Endothelial cell of umbilical vein (primary cell): ENCODE measurements around the gene NEMP1. TPM values are rescaled to one million over a fixed set of nuclear protein-coding genes. Genes with fewer than 3 reads are reported as not detected.

ENCODE experiments used
- BruUV-seq: library from RNA; stranded (reverse); fragments of 400-500 nt; replicated peaks from 2 replicates; lab custom pipeline; 2021; lab: Mats Ljungman, UMichigan
- CTCF ChIA-PET: fragments of 300-600, 350-600 bp; sonication (Branson Sonifier 250); formaldehyde crosslinking; loops from one replicate; lab custom pipeline; 2021; ENCODE audit warnings: antibody characterized with exemption, inconsistent platforms; lab: Charles Lee
- POLR2A ChIA-PET: fragments of 300-600, 350-600 bp; sonication (Branson Sonifier 250); formaldehyde crosslinking; loops from one replicate; lab custom pipeline; 2021; ENCODE audit warnings: antibody characterized with exemption, inconsistent platforms; lab: Charles Lee
- DNase-seq: peaks from one replicate; pipeline ENCODE4 v3.0.0-alpha.2; 2011; ENCODE audit warnings: low read depth, low spot score
- FAIRE-seq: peaks from 2 replicates; lab custom pipeline; 2011; peaks lifted over from hg19 to GRCh38; lab: Jason Lieb, UNC
- H2AFZ ChIP-seq: 2 replicates; pipeline ENCODE4 v1.6.0; 2012; ENCODE audit warnings: low read depth, low read length, control low read depth, inconsistent platforms
- H3K27ac ChIP-seq: 2 replicates; pipeline ENCODE4 v1.5.1; 2011; ENCODE audit warnings: low read depth, mild to moderate bottlenecking, control low read depth, low read length, moderate library complexity; ENCODE audit not compliant: insufficient read depth
- H3K27me3 ChIP-seq, 2 experiments: 2 replicates each; pipeline versions ENCODE4 v1.6.0 to v1.6.1; 2011; ENCODE audit warnings: low read length in 2 of 2, mixed read lengths in 1 of 2; ENCODE audit not compliant: control insufficient read depth in 2 of 2, insufficient read depth in 2 of 2
- H3K36me3 ChIP-seq, 2 experiments: 2 replicates in 1 of 2; 3 replicates in 1 of 2; pipeline ENCODE4 v1.5.1; 2011; ENCODE audit warnings: low read length in 2 of 2, mild to moderate bottlenecking in 1 of 2, moderate library complexity in 1 of 2; ENCODE audit not compliant: control insufficient read depth in 2 of 2, insufficient read depth in 2 of 2; ENCODE audit errors: extremely low read depth in 1 of 2
- H3K4me1 ChIP-seq: 3 replicates; pipeline ENCODE4 v1.5.1; 2011; ENCODE audit warnings: mild to moderate bottlenecking, low read length; ENCODE audit not compliant: control insufficient read depth, insufficient read depth; ENCODE audit errors: extremely low read depth
- H3K4me2 ChIP-seq: 2 replicates; pipeline ENCODE4 v1.6.1; 2011; ENCODE audit warnings: low read length, control low read depth, mixed read lengths; ENCODE audit not compliant: insufficient read depth
- H3K4me3 ChIP-seq, 3 experiments: fragments of 200-600 bp in 1 of 3; sonication (generic), shearing (Covaris generic) in 1 of 3; replicated peaks in 1 of 3; 2 replicates each; pipeline ENCODE4 v1.5.1; 2011 to 2016; ENCODE audit warnings: control low read depth in 3 of 3, low read length in 3 of 3, mild to moderate bottlenecking in 2 of 3, inconsistent platforms in 1 of 3, low read depth in 1 of 3, moderate library complexity in 1 of 3; ENCODE audit not compliant: insufficient read depth in 1 of 3
- H3K79me2 ChIP-seq: 2 replicates; pipeline ENCODE4 v1.6.0; 2012; ENCODE audit warnings: low read length, inconsistent platforms; ENCODE audit not compliant: control insufficient read depth, insufficient read depth
- H3K9ac ChIP-seq: replicated peaks from 2 replicates; pipeline ENCODE3; 2011; ENCODE audit warnings: low read length, control low read depth; ENCODE audit not compliant: insufficient read depth; ENCODE audit errors: extremely low read depth
- H3K9me1 ChIP-seq: replicated peaks from 3 replicates; pipeline ENCODE4 v1.6.0; 2011; ENCODE audit warnings: mild to moderate bottlenecking, low read length; ENCODE audit not compliant: control insufficient read depth, insufficient read depth; ENCODE audit errors: extremely low read depth
- H3K9me3 ChIP-seq: replicated peaks from 2 replicates; pipeline ENCODE4 v1.5.1; 2012; ENCODE audit warnings: low read length, inconsistent platforms; ENCODE audit not compliant: control insufficient read depth, insufficient read depth
- H4K20me1 ChIP-seq: replicated peaks from 2 replicates; pipeline ENCODE3; 2011; ENCODE audit warnings: mild to moderate bottlenecking, low read length; ENCODE audit not compliant: control insufficient read depth, insufficient read depth; ENCODE audit errors: extremely low read depth
- POLR2A ChIP-seq: IDR thresholded peaks from 2 replicates; pipeline ENCODE4 v1.6.1; 2012; ENCODE audit warnings: low read depth, mild to moderate bottlenecking, control low read depth, low read length
- POLR2AphosphoS5 ChIP-seq: IDR thresholded peaks from 2 replicates; pipeline ENCODE4 v1.6.1; 2012; ENCODE audit warnings: low read depth, mild to moderate bottlenecking, control low read depth, low read length, moderate library complexity; ENCODE audit not compliant: insufficient read depth
- dilution Hi-C: fragments of 300-500 bp; cut with MboI; formaldehyde crosslinking; loops from one replicate; pipeline ENCODE4 v1.15.0; 2019; ENCODE audit warnings: low sequenced_read_pairs; ENCODE audit not compliant: extremely low pct_ligation_motif_present
- intact Hi-C: fragments of 100-400 bp; cut with micrococcal nuclease; formaldehyde crosslinking; loops from one replicate; pipeline ENCODE4 v1.10.0; 2022
- polyA plus RNA-seq, 4 experiments: library from polyadenylated mRNA; depleted of rRNA in 3 of 4; stranded (reverse) in 3 of 4; unstranded in 1 of 4; fragments of >200 nt; gene quantifications; 2 replicates each; pipeline versions ENCODE4 v1.2.1 to v1.2.3, GENCODE V29; 2011 to 2012; ENCODE audit warnings: missing spikeins in 1 of 4
- total RNA-seq: library from RNA; stranded (reverse); gene quantifications from 2 replicates; pipeline ENCODE4 v1.2.3, GENCODE V29; 2021
- TF ChIP-seq, protein P1 (sequence below), 2 donors: IDR thresholded peaks; 1 replicate in 1 of 2; 2 replicates in 1 of 2; pipeline ENCODE4 v1.5.1; 2011; ENCODE audit warnings: low read length in 2 of 2, mild to moderate bottlenecking in 2 of 2, moderate library complexity in 2 of 2, control low read depth in 1 of 2, inconsistent platforms in 1 of 2, low read depth in 1 of 2; ENCODE audit not compliant: insufficient read depth in 1 of 2; ENCODE audit errors: extremely low read depth in 1 of 2
- TF ChIP-seq, protein P2 (sequence below): IDR thresholded peaks from 2 replicates; pipeline ENCODE4 v1.6.1; 2011; ENCODE audit not compliant: insufficient read depth, insufficient read length

Gene NEMP1
- total and polyA plus RNA-seq, 2 donors (not counting 3 experiments of a cell fraction or from before 2014, with no cell fraction given), result 10.8 to 21.5 TPM

DNA sequence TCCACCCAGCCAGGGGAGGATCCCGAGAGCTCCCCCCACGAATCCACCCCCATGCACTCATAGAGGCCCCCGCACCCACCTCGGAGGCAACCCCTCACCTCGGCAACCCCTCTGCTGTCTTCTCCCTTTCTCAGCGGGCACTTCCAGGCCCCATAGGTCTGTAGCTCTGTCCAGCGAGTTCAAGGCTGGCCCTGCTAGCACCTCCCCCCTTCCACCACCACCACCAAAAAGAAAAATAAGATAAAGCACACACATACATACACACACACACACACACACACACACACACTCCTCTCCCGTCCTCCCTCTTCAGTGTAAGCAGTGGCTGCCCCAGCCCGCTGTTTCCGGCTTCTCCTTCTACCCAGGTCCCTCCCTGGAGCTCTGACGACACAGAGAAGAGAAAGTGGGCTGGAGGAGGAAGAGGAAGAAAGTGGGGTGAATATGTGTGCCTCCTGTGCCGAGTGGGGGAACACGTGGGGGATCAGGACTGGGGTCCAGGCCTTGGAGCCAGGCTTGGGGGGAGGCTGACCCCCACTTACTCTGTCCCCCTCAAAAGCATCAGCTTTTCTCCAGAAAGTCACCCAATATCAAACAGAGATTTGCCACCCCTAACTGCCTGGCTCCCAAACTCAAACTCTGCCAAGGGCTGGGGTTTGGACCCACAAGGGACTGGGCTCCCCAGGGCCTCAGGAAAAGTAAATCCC, 32.6 kb upstream of the NEMP1 start, which contains the start of gene STAT6:
Gene STAT6 (minus strand): TSS at position 332 of the 704 bp plus-strand sequence. CDS start 3,084 bp downstream, outside the sequence.
- CTCF ChIA-PET, result interaction anchor here (1.0 to 3.5 kb wide), 22 partner anchors 7 to 475 kb away, joined by 3 to 449 read pairs (median 9); partner anchors contain the start of genes LRP1, NAB2, NEMP1 and SHMT2
- peak; percentile 31 for TF ChIP-seq POLR2A
- TF ChIP-seq, protein P1, sequence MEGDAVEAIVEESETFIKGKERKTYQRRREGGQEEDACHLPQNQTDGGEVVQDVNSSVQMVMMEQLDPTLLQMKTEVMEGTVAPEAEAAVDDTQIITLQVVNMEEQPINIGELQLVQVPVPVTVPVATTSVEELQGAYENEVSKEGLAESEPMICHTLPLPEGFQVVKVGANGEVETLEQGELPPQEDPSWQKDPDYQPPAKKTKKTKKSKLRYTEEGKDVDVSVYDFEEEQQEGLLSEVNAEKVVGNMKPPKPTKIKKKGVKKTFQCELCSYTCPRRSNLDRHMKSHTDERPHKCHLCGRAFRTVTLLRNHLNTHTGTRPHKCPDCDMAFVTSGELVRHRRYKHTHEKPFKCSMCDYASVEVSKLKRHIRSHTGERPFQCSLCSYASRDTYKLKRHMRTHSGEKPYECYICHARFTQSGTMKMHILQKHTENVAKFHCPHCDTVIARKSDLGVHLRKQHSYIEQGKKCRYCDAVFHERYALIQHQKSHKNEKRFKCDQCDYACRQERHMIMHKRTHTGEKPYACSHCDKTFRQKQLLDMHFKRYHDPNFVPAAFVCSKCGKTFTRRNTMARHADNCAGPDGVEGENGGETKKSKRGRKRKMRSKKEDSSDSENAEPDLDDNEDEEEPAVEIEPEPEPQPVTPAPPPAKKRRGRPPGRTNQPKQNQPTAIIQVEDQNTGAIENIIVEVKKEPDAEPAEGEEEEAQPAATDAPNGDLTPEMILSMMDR (IDR thresholded peaks at IDR 0.05; ENCODE audit: extremely low read depth in 1 of 2, insufficient read depth in 1 of 2, low read depth in 1 of 2, low read length in 2 of 2), result no peak
- TF ChIP-seq, protein P2, sequence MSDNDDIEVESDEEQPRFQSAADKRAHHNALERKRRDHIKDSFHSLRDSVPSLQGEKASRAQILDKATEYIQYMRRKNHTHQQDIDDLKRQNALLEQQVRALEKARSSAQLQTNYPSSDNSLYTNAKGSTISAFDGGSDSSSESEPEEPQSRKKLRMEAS, result no peak
- peak; percentile 16 for TF ChIP-seq POLR2AphosphoS5
- peak within 1 kb of the TSS; percentile 78 for H3K4me2 ChIP-seq
- H3K9ac ChIP-seq, result peak within 1 kb of the TSS; percentile 64
- peaks cover 14% of the 10 kb centered on the region for H3K4me1 ChIP-seq
- peaks cover 13% of the 10 kb centered on the region for H3K79me2 ChIP-seq
- H4K20me1 ChIP-seq, result no peaks in the 10 kb centered on the region
- FAIRE-seq (peak; percentile 97), DNase-seq (peak; percentile 79)
- intact Hi-C loops, result loop anchor here (5.0 kb wide), 2 partner anchors 131 to 474 kb away; no protein-coding TSS in a partner anchor
- no TSS peak for BruUV-seq
- H3K27ac ChIP-seq, result peak within 1 kb of the TSS; percentile 79
- H3K27me3 ChIP-seq, result peaks cover 0 to 2% of the 10 kb centered on the region in 2 experiments
- no peaks in the 10 kb centered on the region for H3K9me3 ChIP-seq
- dilution Hi-C loops, result no loop called here
- H2AFZ ChIP-seq, result peak within 1 kb of the TSS; percentile 36
- POLR2A ChIA-PET, result interaction anchor here (1.1 to 1.9 kb wide), 6 partner anchors 13 to 118 kb away, joined by 3 to 9 read pairs (median 5); partner anchors contain the start of genes NAB2 and SHMT2
- peak within 1 kb of the TSS; percentile 31 to 72 (median 65) for H3K4me3 ChIP-seq
- H3K36me3 ChIP-seq, result peaks cover 0 to 11% of the 10 kb centered on the region in 2 experiments
- no peaks in the 10 kb centered on the region for H3K9me1 ChIP-seq
